ENCODE measurements around the gene CELSR2. TPM values are rescaled to one million over a fixed set of nuclear protein-coding genes. Genes with fewer than 3 reads are reported as not detected.

CELSR2 gene
- total RNA-seq, 1 experiment from 2014 or later, result 8.3 TPM

DNA sequence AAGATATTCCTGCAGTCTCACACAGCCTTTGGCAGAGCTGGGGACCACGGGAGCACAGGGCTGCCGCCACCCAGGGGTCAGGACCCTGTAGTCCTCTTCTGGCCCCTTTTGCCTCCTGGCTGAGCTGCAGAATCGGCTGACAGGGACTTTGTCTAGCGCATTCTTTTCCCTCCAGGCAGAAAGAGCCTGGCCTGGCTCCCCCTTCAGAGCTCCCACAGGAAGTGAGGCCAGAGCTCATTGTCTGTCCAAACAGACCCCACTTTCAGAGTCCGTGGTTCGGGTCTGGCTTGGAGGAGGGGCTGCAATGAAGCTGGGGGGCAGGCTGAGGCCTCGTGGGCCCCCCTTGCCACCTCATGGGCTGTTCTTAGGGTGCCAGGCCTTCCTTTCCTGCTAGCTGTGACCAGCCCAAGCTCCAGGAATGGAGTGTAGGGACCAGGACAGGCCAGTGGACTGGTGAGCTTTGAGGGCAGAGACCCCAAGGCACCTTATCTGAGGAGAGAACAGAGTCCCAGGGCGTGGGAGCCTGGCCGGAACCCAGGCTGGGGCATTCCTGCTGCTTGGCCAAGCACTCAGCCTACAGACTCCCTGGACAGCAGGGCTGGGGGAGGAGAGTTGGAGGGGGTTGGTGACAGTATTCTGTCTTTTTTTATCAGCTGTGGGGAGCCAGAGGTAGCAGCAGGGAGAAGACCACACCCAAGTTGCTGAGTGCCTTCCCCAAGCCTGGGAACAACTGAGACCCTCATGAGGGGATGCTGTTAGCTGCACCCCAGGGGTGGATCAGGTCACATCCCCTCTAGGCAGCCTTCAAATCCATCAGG is 4.7 kb downstream of the CELSR2 start:
- Mint-ChIP-seq H3K27me3 (ENCODE audit: insufficient read depth, unreplicated experiment) (no peaks in the 10 kb centered on the region), H3K27ac (ENCODE audit: unreplicated experiment) (no peak overlapping the region), H3K36me3 (ENCODE audit: insufficient read depth, unreplicated experiment) (peaks cover 5% of the 10 kb centered on the region), H3K4me3 (ENCODE audit: unreplicated experiment) (no peak overlapping the region), H3K4me1 (ENCODE audit: low read depth, unreplicated experiment) (peaks cover 7% of the 10 kb centered on the region), H3K9me3 (ENCODE audit: unreplicated experiment) (no peaks in the 10 kb centered on the region)
- intact Hi-C loops (cut with micrococcal nuclease; ENCODE audit: unreplicated experiment), result no loop called here
- no peak for TF ChIP-seq CTCF (IDR thresholded peaks at IDR 0.05; ENCODE audit: insufficient read depth in 1 of 2, low read depth in 1 of 2, low read length in 1 of 2, severe bottlenecking in 1 of 2, unreplicated experiment in 1 of 2)
- Histone ChIP-seq H3K27me3 (replicated peaks; ENCODE audit: control insufficient read depth, insufficient read depth, low read length) (no peaks in the 10 kb centered on the region), H3K4me1 (peaks cover 11% of the 10 kb centered on the region), H3K4me3 (ENCODE audit: low read depth, low read length) (no peak overlapping the region), H3K36me3 (ENCODE audit: control insufficient read depth, insufficient read depth, low read length) (no peaks in the 10 kb centered on the region), H3K9me3 (no peaks in the 10 kb centered on the region)
- ChIA-PET CTCF (interaction anchor here (0.8 to 1.0 kb wide), 2 partner anchors 120 to 146 kb away, joined by 3 read pairs; no protein-coding TSS in a partner anchor), POLR2A (interaction anchor here (0.6 kb wide), 1 partner anchor 163 kb away, joined by 3 read pairs; the partner anchor contains the start of gene TMEM167B)
- no TSS peak for BruUV-seq (replicated peaks)
- no peak for DNase-seq

GRCh38 chr1:109254621-109255096 is 5.3 kb downstream of the CELSR2 start:
- peaks cover 5% of the 10 kb centered on the region for H3K36me3 Mint-ChIP-seq (ENCODE audit: insufficient read depth, unreplicated experiment)
- POLR2A ChIA-PET, result no interaction called here

More at GRCh38 chr1:109254621-109255096, 5.3 kb downstream of the CELSR2 start:
- Mint-ChIP-seq H3K27ac (ENCODE audit: unreplicated experiment) (no peak overlapping the region), H3K9me3 (ENCODE audit: unreplicated experiment) (no peaks in the 10 kb centered on the region), H3K27me3 (ENCODE audit: insufficient read depth, unreplicated experiment) (no peaks in the 10 kb centered on the region), H3K4me1 (ENCODE audit: low read depth, unreplicated experiment) (peaks cover 7% of the 10 kb centered on the region), H3K4me3 (ENCODE audit: unreplicated experiment) (no peak overlapping the region)
- Histone ChIP-seq H3K9me3 (no peaks in the 10 kb centered on the region), H3K36me3 (ENCODE audit: control insufficient read depth, insufficient read depth, low read length) (no peaks in the 10 kb centered on the region), H3K4me1 (peaks cover 9% of the 10 kb centered on the region), H3K4me3 (ENCODE audit: low read depth, low read length) (no peak overlapping the region), H3K27me3 (replicated peaks; ENCODE audit: control insufficient read depth, insufficient read depth, low read length) (no peaks in the 10 kb centered on the region)
- intact Hi-C loops (cut with micrococcal nuclease; ENCODE audit: unreplicated experiment), result no loop called here
- CTCF ChIA-PET, result interaction anchor here (0.8 kb wide), 1 partner anchor 146 kb away, joined by 3 read pairs; no protein-coding TSS in a partner anchor
- DNase-seq, result no peak
- BruUV-seq (replicated peaks), result no TSS peak
- no peak for TF ChIP-seq CTCF (IDR thresholded peaks at IDR 0.05; ENCODE audit: insufficient read depth in 1 of 2, low read depth in 1 of 2, low read length in 1 of 2, severe bottlenecking in 1 of 2, unreplicated experiment in 1 of 2)
